Muscle of arm (tissue), 12 donors: ENCODE results near the gene BACH1. TPM values are rescaled to one million over a fixed set of nuclear protein-coding genes. Genes with fewer than 3 reads are reported as not detected.
A peak's percentile ranks its signal among the peaks of the same experiment; 100 is the strongest.
"Not testable (repeated sequence)": the region's sequence is repeated elsewhere in the genome, so short reads cannot be mapped to it uniquely, and the experiment has no call there.

Experiments
- DNase-seq: peaks from one replicate; pipeline ENCODE4 v3.0.0-alpha.2; 2013
- polyA plus RNA-seq, 12 donors: library from polyadenylated mRNA; unstranded; fragments of 120-200 nt; gene quantifications; one replicate each; pipeline ENCODE4 v1.2.1, GENCODE V29; 2013; ENCODE audit not compliant: insufficient read length in 12 of 12

Gene BACH1
- polyA plus RNA-seq, 12 donors, result 25.6 to 37.7 (median 30.2) TPM; not detected in 1

DNA sequence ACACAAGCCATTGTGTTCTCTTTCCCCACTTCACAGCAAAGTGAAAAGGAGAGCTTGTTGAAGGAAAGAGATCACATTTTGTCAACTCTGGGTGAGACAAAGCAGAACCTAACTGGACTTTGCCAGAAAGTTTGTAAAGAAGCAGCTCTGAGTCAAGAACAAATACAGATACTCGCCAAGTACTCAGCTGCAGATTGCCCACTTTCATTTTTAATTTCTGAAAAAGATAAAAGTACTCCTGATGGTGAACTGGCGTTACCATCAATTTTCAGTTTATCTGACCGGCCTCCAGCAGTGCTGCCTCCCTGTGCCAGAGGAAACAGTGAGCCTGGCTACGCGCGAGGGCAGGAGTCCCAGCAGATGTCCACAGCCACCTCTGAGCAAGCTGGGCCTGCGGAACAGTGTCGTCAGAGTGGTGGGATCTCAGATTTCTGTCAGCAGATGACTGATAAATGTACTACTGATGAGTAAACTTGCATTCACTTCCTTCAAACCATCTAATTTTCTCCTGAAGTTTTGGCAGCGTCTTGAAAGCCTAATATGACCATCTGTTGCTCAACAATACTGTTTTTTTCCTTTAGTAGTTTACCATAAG is 43.7 kb downstream of the BACH1 start:
- DNase-seq, result peak; percentile 41

- no peak for DNase-seq
Observed at GRCh38 chr21:29343519-29343918, 44.8 kb downstream of the BACH1 start.

- DNase-seq, result no peak
Observed at GRCh38 chr21:29346281-29346680, 47.6 kb downstream of the BACH1 start.

- no peak for DNase-seq
Observed at GRCh38 chr21:29346771-29347170, 48.0 kb downstream of the BACH1 start.

DNA sequence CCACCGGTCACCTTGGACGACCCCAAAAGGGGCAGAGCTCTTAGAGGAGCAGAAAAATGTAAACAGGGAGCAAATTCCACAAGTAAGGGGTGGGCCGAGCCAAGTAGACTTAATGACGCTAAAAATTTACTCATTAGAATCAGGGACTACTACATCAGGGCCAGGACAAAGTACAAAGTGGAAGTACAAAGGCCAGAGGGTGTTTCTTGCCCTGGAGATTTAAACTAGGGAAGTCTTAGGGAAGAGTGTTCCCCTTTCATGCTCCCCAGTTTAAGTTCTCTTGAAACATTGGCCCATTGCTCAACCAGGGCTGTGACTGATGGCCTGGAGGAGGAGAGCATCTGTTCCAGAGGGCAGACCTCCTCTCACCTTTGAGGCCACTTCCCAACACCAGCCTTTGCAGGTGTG is 48.6 kb downstream of the BACH1 start:
- no peak for DNase-seq

- no peak for DNase-seq
Observed at GRCh38 chr21:29349702-29350101, 51.0 kb downstream of the BACH1 start.

DNA sequence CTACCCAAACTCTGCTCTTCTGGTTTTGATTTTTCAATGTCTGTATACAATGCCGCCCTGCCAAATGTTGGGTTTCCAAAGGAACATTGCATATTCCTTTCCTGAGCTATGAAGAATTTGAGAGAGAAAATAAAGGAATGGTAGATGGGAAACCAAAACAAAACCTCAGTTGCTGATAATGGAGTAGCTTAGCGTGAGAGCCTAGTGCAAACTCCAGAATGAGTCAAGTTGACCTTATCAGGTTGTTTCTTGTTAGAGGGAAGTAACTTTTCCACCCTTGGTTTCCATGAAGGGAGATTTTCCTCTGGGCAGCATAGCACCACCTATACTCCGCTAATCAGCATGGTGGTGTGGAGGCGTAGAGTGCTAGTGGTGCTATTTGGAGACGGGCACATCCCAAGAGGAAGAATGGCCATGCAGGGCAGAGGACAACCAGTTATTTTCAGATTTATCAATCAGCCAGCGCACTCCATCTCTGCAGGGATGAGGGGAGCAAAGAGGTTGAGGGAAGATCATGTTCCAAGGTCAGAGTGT is 51.6 kb downstream of the BACH1 start:
- no peak for DNase-seq

GRCh38 chr21:29351691-29352090 is 53.0 kb downstream of the BACH1 start:
- DNase-seq, result no peak

DNA sequence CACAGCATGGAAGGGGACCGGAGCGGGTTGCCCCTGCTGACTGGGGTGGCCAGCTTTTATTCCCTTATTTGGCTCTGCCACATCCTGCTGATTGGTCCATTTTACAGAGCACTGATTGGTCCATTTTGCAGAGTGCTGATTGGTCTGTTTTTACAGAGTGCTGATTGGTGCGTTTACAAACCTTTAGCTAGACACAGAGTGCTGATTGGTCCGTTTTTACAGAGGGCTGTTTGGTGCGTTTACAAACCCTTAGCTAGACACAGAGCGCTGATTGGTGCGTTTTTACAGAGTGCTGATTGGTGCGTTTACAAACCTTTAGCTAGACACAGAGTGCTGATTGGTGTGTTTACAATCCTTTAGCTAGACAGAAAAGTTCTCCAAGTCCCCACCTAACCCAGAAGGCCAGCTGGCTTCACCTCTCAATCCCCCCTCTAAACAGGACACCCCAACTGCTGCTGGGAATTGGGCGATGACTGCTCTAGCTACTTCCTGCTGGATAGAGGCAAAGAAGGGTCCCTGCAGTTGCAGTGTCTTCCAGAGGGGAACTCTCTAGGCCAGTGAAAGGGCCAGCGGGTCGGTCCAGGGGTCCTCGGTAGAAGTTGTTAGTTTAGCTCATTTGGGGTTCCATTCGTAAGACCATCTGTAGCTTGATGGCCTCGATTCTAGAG is 56.5 kb downstream of the BACH1 start:
- DNase-seq, result not testable (repeated sequence)

GRCh38 chr21:29356291-29356690 is 57.6 kb downstream of the BACH1 start:
- DNase-seq, result not testable (repeated sequence)

DNA sequence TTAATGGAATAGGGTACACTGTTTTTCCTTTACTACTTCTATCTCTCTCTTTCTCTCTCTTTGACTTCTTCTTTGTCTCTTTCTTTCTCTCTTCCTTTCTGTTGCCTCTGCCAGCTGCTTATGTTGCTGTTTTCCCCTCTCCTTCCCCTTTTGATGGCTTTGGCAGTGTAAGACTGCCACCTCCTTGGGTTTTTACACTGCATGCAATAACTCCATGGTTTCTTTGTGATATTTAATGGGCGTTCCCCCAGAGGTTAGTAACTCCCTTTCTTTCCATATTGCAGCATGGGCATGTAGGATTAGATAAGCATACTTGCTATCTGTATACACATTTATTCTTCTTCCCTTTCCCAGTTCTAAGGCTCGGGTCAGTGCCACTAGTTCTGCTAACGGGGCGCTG is 58.1 kb downstream of the BACH1 start:
- DNase-seq, result not testable (repeated sequence)

- DNase-seq, result no peak
Observed at GRCh38 chr21:29359718-29360117, 61.0 kb downstream of the BACH1 start.

DNA sequence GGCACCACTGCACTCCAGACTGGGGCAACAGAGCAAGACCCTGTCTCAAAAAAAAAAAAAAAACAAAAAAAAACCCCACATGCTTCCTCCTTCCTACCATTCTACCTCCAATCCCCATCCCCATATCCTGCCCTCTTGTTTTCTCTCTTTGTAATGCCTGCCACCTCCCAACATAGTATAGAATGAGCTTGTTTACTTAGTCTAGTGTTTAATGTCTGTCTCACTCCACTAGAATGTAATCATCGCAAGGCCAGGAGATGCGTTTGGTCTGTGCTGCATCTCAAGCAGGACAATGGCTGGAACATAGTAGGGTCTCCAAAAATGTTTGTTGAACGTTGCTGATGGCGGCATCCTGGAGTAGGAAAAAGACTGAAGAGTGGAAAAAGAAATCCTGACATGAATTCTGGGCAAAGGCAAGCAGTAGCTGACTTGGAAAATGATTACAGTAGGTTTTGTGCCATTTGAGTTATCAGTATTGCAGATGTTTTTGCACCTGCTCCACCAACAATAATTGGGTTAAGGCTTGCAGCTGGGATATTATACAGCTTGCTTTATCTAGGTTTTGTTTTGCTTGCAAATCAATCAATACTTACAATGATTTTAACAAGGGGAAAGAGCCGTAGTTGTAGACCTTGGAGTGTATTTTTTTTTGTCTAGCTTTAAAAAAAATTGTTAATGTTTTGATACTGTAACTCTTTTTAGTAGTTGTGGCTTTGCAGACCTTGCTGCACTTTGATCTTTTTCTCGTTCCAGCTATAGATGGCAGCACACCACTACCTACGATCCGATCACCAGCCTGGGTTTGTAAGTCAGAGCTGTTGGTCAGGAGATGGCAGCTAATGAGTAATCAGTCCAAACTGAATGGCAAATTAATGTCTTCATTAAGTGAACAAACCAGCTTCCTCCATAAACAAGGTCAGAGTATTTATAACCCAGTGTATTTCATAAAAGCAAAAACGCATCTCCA is 62.4 kb downstream of the BACH1 start:
- DNase-seq, result no peak

GRCh38 chr21:29362758-29363157 is 64.0 kb downstream of the BACH1 start:
- DNase-seq, result no peak

DNA sequence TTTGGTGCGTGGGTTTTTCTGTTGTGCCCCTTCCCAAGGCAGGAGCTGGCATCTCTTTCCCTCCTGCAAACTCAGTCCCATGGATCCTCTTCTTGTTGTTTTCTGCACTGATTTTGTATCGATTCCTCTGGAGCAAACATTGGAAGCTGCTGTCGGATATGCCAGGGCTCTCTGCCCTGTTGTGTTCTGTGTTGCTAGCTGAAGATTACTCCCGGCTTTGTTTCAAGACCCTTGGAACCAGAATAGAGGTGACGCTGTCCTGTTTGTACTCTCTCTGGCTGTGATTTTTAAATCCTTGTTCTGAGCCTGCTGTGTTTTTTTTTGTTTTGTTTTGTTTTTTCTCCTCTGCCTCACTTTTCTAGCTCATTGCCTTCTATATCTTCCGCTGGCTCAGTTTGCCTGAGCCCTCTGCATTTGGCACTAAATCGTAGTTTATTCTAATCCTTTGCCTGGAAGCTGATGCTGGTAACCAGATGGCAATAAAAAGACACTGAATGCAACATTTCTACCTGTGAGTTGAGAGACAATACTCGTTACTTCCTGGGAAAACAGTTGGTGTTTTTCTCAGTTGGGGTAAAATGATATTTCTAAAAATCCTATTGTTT is 67.0 kb downstream of the BACH1 start:
- no peak for DNase-seq

GRCh38 chr21:29366532-29366931 is 67.8 kb downstream of the BACH1 start:
- no peak for DNase-seq

- DNase-seq, result no peak
Observed at GRCh38 chr21:29367335-29367734, 68.6 kb downstream of the BACH1 start.

DNA sequence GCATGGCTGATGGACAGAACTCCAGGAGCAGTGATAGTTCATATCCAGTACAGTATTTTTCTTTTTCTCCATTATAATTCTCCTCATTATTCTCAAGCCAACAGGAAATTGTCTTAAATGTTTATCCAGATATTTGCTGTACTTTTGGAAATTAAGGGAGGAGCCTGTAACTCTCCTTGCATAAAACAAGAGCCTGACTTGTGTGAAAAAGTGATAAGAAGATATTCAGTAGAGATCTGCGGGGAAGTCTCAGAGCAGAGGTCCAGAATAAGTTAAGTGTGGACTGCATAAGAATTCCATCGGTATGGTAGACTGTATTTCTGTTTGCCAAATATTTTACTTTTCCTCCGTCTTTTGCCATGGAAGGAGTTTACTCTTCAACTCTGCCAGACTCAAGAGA is 70.2 kb downstream of the BACH1 start:
- DNase-seq, result no peak

- DNase-seq, result no peak
Observed at GRCh38 chr21:29371464-29371863, 72.7 kb downstream of the BACH1 start.

- DNase-seq, result peak; percentile 80
Observed at GRCh38 chr21:29372063-29372802, 73.5 kb downstream of the BACH1 start.

DNA sequence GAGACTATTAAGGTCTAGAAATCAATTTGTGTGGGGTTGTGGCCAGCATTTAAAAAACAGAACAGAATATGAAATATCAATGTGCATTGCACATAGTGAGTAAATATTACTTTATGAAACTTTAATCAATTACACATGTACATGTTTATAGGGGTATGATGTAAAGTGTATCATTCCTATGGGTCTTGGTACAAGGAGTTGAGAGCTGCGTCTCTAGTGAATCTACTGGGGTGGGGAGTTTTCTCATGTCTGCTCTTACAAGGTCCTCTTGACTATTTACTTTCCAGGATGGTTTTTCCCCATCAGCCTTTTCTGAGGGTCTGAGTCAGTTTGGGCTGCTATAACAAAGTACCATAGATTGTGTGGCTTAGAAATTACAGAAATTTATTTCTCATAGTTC is 75.8 kb downstream of the BACH1 start:
- DNase-seq, result no peak
